AG08395 (cell line): ENCODE data around the gene MTURN.
A peak's percentile ranks its signal among the peaks of the same experiment; 100 is the strongest.
"Not testable (repeated sequence)": the region's sequence is repeated elsewhere in the genome, so short reads cannot be mapped to it uniquely, and the experiment has no call there.

Experiments
- DNase-seq: peaks from one replicate; pipeline ENCODE4 v3.0.0; 2012; ENCODE audit warnings: mixed read lengths, low spot score

MTURN gene

GRCh38 chr7:30134611-30135300 is at the start of gene MTURN:
TSS of gene MTURN (plus strand) at chr7:30134986. CDS start at chr7:30135137, 151 bp downstream.
- DNase-seq = peak; percentile 98

- DNase-seq = no peak
Observed at GRCh38 chr7:30086529-30086928, 48.3 kb upstream of the MTURN start.

- DNase-seq = no peak
Observed at GRCh38 chr7:30087371-30087770, 47.4 kb upstream of the MTURN start.

GRCh38 chr7:30088362-30088761 is 46.4 kb upstream of the MTURN start:
- no peak for DNase-seq

GRCh38 chr7:30090111-30090510 is 44.7 kb upstream of the MTURN start:
- no peak for DNase-seq

GRCh38 chr7:30091491-30091912 is 43.3 kb upstream of the MTURN start:
- DNase-seq = peak; percentile 85

GRCh38 chr7:30091987-30092386 is 42.8 kb upstream of the MTURN start:
- DNase-seq = no peak

- no peak for DNase-seq
Observed at GRCh38 chr7:30093420-30093952, 41.3 kb upstream of the MTURN start.

GRCh38 chr7:30098599-30098998 is 36.2 kb upstream of the MTURN start:
- DNase-seq = not testable (repeated sequence)

GRCh38 chr7:30102281-30102680 is 32.5 kb upstream of the MTURN start:
- no peak for DNase-seq

- DNase-seq = no peak
Observed at GRCh38 chr7:30104157-30104556, 30.6 kb upstream of the MTURN start.

GRCh38 chr7:30112103-30112713 is 22.6 kb upstream of the MTURN start:
- DNase-seq = no peak

GRCh38 chr7:30113144-30113543 is 21.6 kb upstream of the MTURN start:
- no peak for DNase-seq

- DNase-seq = no peak
Observed at GRCh38 chr7:30114536-30115238, 20.1 kb upstream of the MTURN start.

- DNase-seq = no peak
Observed at GRCh38 chr7:30115709-30116297, 19.0 kb upstream of the MTURN start.

- DNase-seq = peak; percentile 69
Observed at GRCh38 chr7:30116771-30117170, 18.0 kb upstream of the MTURN start.

GRCh38 chr7:30117896-30118295 is 16.9 kb upstream of the MTURN start:
- peak; percentile 32 for DNase-seq

- no peak for DNase-seq
Observed at GRCh38 chr7:30119890-30120577, 14.8 kb upstream of the MTURN start.

- no peak for DNase-seq
Observed at GRCh38 chr7:30133736-30134610, 813 bp upstream of the MTURN start.

- DNase-seq = peak; percentile 77
Observed at GRCh38 chr7:30135301-30136116, 723 bp downstream of the MTURN start.
